Thymus (tissue), 11 donors: ENCODE results near the gene RCAN3. TPM values are rescaled to one million over a fixed set of nuclear protein-coding genes. Genes with fewer than 3 reads are reported as not detected.

Experiments
- DNase-seq, 9 donors: peaks; one replicate each; pipeline ENCODE4 v3.0.0-alpha.2; 2013; ENCODE audit warnings: low spot score in 9 of 9, low read depth in 6 of 9, missing footprints in 1 of 9
- H3K27ac ChIP-seq, 2 donors: one replicate each; pipeline ENCODE4 v1.5.1; 2013; ENCODE audit warnings: control low read depth in 1 of 2, low read depth in 1 of 2, low read length in 1 of 2, mild to moderate bottlenecking in 1 of 2, moderate library complexity in 1 of 2
- H3K27me3 ChIP-seq, 2 donors: one replicate each; pipeline ENCODE4 v1.5.1; 2013; ENCODE audit warnings: low read length in 1 of 2; ENCODE audit not compliant: control insufficient read depth in 2 of 2, insufficient read depth in 1 of 2
- H3K36me3 ChIP-seq, 2 donors: one replicate each; pipeline ENCODE4 v1.5.1; 2013; ENCODE audit warnings: low read length in 1 of 2, mild to moderate bottlenecking in 1 of 2, moderate library complexity in 1 of 2; ENCODE audit not compliant: control insufficient read depth in 2 of 2, insufficient read depth in 2 of 2
- H3K4me1 ChIP-seq, 2 donors: one replicate each; pipeline ENCODE4 v1.5.1; 2013; ENCODE audit warnings: low read length in 2 of 2; ENCODE audit not compliant: control insufficient read depth in 2 of 2, insufficient read depth in 2 of 2
- H3K4me3 ChIP-seq, 2 donors: one replicate each; pipeline ENCODE4 v1.5.1; 2013; ENCODE audit warnings: low read length in 2 of 2, control low read depth in 1 of 2, mild to moderate bottlenecking in 1 of 2
- H3K9me3 ChIP-seq, 2 donors: one replicate each; pipeline ENCODE4 v1.5.1; 2013; ENCODE audit warnings: low read length in 1 of 2, mild to moderate bottlenecking in 1 of 2; ENCODE audit not compliant: control insufficient read depth in 2 of 2, insufficient read depth in 1 of 2
- WGBS: extraction: QIAGEN DNeasy Blood & Tissue Kit; methylation state at CpG from one replicate; pipeline ENCODE4 v1.1.7; 2013; 5-methylcytosine and 5-hydroxymethylcytosine counted together
- polyA plus RNA-seq: library from polyadenylated mRNA; stranded (reverse); fragments of 200-250 nt; gene quantifications from one replicate; pipeline ENCODE4 v1.2.3, GENCODE V29; 2013
- total RNA-seq: library from RNA; stranded (reverse); fragments of 120-200 nt; gene quantifications from one replicate; pipeline ENCODE4 v1.2.4, GENCODE V29; 2013
- donor health status: healthy.

The RCAN3 gene
- total and polyA plus RNA-seq, 2 donors, result 13.2 to 21.2 TPM

DNA sequence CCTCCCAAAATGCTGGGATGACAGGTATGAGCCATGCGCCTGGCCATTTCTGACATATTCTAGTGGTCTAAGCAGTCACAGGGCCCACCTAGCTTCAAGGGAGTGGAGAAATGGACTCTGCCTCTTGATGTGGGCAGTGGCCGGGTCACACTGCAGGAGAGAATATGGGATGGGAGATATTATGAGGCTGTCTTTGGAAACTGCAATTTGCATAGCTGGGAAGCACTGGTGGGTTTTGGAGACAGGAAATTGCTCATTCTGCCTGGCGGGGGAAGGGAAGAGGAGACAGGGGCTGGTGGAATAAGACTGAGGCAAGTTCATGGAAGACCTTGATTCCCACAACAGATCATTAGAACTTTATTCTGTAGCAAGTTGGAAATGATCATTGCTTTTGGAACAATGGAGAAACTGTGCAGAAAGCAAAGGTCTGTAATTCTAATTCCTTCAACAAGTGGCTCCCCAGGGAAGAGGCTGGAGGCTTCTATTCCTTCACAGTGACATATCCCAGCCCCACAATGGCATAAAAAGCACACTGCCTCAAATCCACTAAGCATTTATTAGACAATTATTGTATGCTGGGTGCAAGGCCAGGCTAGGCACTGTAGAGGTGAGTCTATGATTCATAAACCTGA is 63.7 kb downstream of the RCAN3 start:
- WGBS, result 97% methylated on average over 3 of the region's 3 CpGs
- peaks cover 0 to 3% of the 10 kb centered on the region in 2 donors for H3K4me1 ChIP-seq
- H3K4me3 ChIP-seq, result no peak overlapping the region
- H3K36me3 ChIP-seq, result no peaks in the 10 kb centered on the region
- no peak overlapping the region for H3K27ac ChIP-seq
- H3K27me3 ChIP-seq, result no peaks in the 10 kb centered on the region
- no peak for DNase-seq
- H3K9me3 ChIP-seq, result no peaks in the 10 kb centered on the region

DNA sequence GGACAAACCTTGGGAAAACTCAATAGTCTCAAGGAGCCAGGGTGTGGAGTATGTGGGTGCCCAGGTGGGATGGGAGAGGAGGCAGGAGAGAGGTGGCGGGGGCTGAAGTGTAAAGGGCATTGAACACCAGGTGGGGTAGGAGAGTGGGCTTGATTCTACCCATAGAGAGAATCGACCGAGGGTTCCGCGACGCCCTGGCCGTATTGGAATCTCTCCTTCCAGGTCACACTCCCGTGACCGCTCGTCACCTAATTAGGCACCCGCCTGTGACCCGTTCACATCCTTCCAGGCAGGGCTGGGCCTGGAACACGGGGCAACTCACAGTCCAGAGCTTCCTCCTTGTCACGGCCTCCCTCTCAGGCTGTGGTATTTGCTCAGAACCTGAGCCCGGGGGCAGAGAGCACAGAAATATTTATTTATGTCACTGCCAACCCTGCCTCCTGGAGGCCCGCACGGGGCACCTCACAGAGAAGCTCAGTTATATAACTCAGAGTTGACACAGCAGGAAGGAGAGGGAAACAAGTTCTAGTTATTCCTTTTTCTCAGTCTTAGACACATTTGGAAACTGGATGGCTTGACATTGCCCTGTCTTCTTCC is 65.3 kb downstream of the RCAN3 start:
- Histone ChIP-seq H3K9me3 (no peaks in the 10 kb centered on the region), H3K36me3 (no peaks in the 10 kb centered on the region), H3K4me3 (no peak overlapping the region), H3K27me3 (no peaks in the 10 kb centered on the region), H3K4me1 (peaks cover 0 to 3% of the 10 kb centered on the region in 2 donors), H3K27ac (no peak overlapping the region)
- WGBS, result 54% methylated on average over 17 of the region's 17 CpGs
- DNase-seq, result no peak

DNA sequence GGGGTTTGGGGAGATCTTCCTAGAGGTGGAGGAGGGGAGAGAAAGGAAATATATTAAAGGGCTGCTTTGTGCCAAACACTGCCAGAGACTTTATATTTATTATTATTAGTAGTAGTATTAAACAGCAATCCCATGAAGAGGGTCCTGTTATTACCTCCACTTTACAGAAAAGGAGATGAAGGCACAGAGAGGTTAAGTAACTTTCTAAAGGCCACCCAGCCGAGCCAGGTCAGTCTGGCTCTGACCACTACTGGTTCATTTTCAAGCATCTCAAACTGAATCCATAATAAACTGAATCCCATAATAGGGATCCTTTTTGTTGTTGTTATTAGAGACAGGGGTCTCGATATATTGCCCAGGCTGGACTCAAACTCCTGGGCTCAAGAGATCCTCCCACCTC is 65.8 kb downstream of the RCAN3 start:
- 93% methylated on average over 2 of the region's 2 CpGs for whole genome bisulfite sequencing
- H3K4me3 ChIP-seq, result no peak overlapping the region
- H3K27ac ChIP-seq, result no peak overlapping the region
- H3K36me3 ChIP-seq, result no peaks in the 10 kb centered on the region
- DNase-seq, result no peak
- peaks cover 0 to 3% of the 10 kb centered on the region in 2 donors for H3K4me1 ChIP-seq
- H3K9me3 ChIP-seq, result no peaks in the 10 kb centered on the region
- no peaks in the 10 kb centered on the region for H3K27me3 ChIP-seq

DNA sequence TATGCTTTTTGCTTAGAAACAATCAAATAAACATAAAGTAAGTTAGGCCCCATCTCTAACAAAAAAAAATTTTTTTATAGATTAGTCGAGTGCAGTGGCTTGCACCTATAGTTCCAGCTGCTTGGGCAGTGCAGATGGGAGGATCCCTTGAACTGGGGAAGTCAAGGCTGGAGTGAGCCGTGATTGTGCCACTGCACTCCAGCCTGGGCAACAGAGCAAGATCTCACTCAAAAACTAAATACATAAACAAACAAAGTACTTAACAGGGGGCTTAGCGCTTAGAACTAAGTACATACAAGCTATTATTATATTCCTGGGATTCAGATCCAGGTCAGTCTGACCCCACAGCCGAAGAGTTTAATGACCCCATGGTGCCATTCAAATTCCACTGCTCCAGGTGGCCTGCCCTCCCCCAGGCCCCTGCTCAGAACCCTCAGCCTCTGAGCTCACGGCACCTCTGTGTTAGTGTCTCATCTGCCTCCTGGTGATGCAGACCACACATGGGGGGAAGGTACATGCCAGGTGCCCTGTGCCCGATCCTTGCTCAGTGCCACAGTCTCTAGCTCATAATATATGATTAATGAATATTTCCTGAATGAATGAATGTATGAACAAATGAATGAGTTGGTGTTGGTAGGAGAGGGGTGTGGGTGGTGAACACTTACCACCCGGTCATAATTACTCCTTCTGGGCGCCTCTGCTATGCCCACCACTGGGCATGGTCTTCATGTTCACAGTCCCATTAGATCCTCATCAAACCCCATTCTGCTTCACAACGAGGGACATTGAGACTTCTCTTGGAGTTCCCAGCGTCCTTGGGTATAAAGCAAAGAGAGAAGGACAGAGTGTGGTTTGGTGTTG is 67.9 kb downstream of the RCAN3 start:
- Histone ChIP-seq H3K9me3 (no peaks in the 10 kb centered on the region), H3K4me1 (peaks cover 0 to 3% of the 10 kb centered on the region in 2 donors), H3K27ac (no peak overlapping the region), H3K36me3 (no peaks in the 10 kb centered on the region), H3K27me3 (no peaks in the 10 kb centered on the region), H3K4me3 (no peak overlapping the region)
- 96% methylated on average over 10 of the region's 10 CpGs for WGBS
- no peak for DNase-seq

DNA sequence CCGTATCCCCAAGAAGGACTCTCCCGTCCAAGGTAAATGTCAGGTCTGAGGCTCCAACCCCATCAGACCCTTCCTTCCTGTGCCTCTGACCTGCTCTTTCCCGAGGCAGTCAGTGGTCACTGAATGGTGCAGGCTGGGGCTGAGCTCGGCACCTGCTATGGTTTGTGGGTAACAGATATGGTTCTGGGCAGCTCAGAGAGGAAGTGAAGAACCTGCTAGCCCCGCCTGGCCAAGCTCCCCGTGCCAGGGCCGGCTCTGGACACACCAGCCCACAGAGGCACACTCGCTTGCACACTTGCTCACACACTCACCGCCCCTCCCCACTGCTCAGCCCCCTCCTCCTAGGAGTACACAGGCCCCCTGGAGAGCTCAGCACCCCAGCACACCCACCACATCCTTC is 69.7 kb downstream of the RCAN3 start:
- Histone ChIP-seq H3K4me3 (no peak overlapping the region), H3K27me3 (no peaks in the 10 kb centered on the region), H3K36me3 (no peaks in the 10 kb centered on the region), H3K4me1 (peaks cover 0 to 3% of the 10 kb centered on the region in 2 donors), H3K9me3 (no peaks in the 10 kb centered on the region), H3K27ac (no peak overlapping the region)
- no peak for DNase-seq
- WGBS, result 41% methylated on average over 9 of the region's 9 CpGs

DNA sequence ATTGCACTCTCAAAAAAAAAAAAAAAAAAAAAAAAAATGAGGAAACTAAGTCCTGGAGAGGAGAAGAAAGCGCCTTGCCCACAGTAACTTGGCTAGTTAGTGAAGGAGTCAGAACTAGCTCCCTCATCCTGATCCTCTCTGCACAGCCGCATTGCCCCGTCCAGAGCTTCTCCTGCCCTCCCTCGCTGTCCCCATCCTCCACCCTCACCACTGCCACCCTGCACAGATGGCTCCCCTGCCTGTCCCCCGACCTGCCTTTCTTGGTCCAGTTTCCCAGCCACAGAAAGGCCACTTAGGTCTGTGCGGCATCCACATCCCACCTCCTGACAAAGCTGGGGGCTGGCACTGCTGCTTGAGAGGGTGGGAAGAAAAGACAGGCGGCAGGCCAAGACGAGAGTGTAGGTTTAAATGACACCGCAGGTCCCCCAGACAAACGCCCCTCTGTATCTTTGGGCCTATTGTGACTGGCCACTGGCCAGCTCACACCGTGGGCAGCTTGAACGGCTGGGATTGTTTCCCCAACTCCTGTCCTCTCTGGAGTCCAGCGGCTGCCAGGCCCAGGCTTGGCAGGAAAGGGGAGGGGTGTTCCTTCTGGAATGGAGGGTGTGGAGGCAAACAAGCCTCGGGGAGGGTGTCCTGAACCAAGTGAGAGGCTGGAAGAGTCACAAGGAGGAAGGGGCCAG is 73.4 kb downstream of the RCAN3 start:
- no peaks in the 10 kb centered on the region for H3K36me3 ChIP-seq
- H3K27me3 ChIP-seq, result no peaks in the 10 kb centered on the region
- no peak overlapping the region for H3K4me3 ChIP-seq
- no peaks in the 10 kb centered on the region for H3K4me1 ChIP-seq
- DNase-seq, result no peak
- H3K9me3 ChIP-seq, result no peaks in the 10 kb centered on the region
- no peak overlapping the region for H3K27ac ChIP-seq
- WGBS, result 87% methylated on average over 14 of the region's 14 CpGs

DNA sequence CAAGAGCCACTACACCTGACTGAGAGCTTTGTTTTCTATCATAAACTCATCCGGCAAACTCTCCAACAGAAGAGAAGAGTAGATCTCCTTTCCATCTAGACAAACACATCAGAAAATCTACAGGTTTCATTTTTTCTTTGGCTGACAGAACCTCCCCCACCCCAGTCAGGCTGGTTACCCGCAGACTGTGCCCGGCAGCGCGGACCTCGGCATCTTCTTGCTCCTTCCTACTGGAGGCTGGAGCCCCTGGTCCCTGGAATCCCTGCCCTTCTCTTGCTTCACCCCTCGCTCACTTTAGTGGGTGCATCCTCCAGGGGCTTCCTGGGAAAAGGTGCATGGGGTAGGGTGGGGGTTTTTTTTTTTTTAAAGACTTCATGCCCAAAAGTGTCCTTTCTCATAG is 76.2 kb downstream of the RCAN3 start:
- Histone ChIP-seq H3K36me3 (no peaks in the 10 kb centered on the region), H3K27me3 (no peaks in the 10 kb centered on the region), H3K27ac (no peak overlapping the region), H3K4me3 (no peak overlapping the region), H3K4me1 (no peaks in the 10 kb centered on the region), H3K9me3 (no peaks in the 10 kb centered on the region)
- WGBS, result 84% methylated on average over 7 of the region's 7 CpGs
- DNase-seq, result no peak

DNA sequence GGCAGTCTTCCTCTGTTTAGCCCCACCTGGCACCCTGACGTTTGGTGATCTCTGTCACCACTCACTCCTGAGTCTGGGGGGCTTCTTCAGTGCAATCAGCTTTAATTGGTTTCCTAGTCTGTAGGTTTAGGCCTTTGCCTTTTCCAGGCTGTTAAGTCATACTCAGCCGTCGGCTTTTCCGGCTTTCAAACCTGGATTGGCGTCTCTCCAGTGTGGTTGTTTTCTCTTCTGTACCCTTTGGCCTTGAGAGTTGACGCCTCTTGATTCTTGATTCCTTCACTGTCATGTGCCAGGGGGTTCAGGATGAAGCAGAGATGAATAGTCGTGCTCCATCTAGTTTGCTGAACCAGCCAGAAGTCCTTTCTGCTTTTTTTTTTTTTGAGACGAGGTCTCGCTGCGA is 78.1 kb downstream of the RCAN3 start:
- Histone ChIP-seq H3K36me3 (no peaks in the 10 kb centered on the region), H3K9me3 (no peaks in the 10 kb centered on the region), H3K27me3 (peaks cover 0 to 7% of the 10 kb centered on the region in 2 donors), H3K4me1 (no peaks in the 10 kb centered on the region), H3K27ac (no peak overlapping the region), H3K4me3 (no peak overlapping the region)
- WGBS, result 86% methylated on average over 10 of the region's 10 CpGs
- DNase-seq, result no peak
